Pancreas (tissue), 10 donors: ENCODE results near the gene GOLGA1. TPM values are rescaled to one million over a fixed set of nuclear protein-coding genes. Genes with fewer than 3 reads are reported as not detected.
A peak's percentile ranks its signal among the peaks of the same experiment; 100 is the strongest.
"Not testable (repeated sequence)": the region's sequence is repeated elsewhere in the genome, so short reads cannot be mapped to it uniquely, and the experiment has no call there.

Source experiments
- ATAC-seq, 4 donors: fragments of 200-7000 bp; cut with Tn5 transposase; one replicate each; pipeline versions ENCODE4 v1.8.0 to v1.9.1; 2020; ENCODE audit warnings: mild to moderate bottlenecking in 4 of 4, moderate library complexity in 4 of 4
- DNase-seq, 6 donors: peaks; one replicate each; pipeline ENCODE4 v3.0.0-alpha.2; 2020
- FAIRE-seq: peaks from 2 replicates; lab custom pipeline; 2012; peaks lifted over from hg19 to GRCh38; lab: Jason Lieb, UNC
- H3K27ac ChIP-seq, 4 donors: fragments of 200-600 bp; sonication (generic); 1 replicate in 3 of 4; 2 replicates in 1 of 4; pipeline versions ENCODE4 v1.5.0 to v1.8.0; 2020
- H3K27me3 ChIP-seq, 4 donors: fragments of 200-600 bp; one replicate each; pipeline ENCODE4 v1.8.0; 2021
- H3K36me3 ChIP-seq, 3 donors: fragments of 200-600 bp; sonication (generic) in 1 of 3; one replicate each; pipeline versions ENCODE4 v1.5.0 to v1.8.0; 2020 to 2021
- H3K4me1 ChIP-seq, 3 donors: fragments of 200-600 bp; one replicate each; pipeline ENCODE4 v1.8.0; 2021
- H3K4me3 ChIP-seq, 4 donors: fragments of 200-600 bp; sonication (generic) in 2 of 4; one replicate each; pipeline versions ENCODE4 v1.5.0 to v1.8.0; 2020 to 2021
- H3K9me3 ChIP-seq, 4 donors: fragments of 200-600 bp; one replicate each; pipeline ENCODE4 v1.8.0; 2021
- CTCF ChIP-seq, 4 donors: fragments of 200-600 bp; sonication (generic) in 3 of 4; IDR thresholded peaks; one replicate each; pipeline versions ENCODE4 v1.5.0 to v1.8.0; 2021; ENCODE audit warnings: antibody characterized with exemption in 4 of 4
- WGBS, 2 donors: extraction: QIAGEN DNeasy Blood & Tissue Kit; methylation state at CpG; one replicate each; pipeline ENCODE4 v1.1.7; 2013; 5-methylcytosine and 5-hydroxymethylcytosine counted together
- intact Hi-C, 3 donors: fragments of 100-400 bp; cut with DNase I; formaldehyde crosslinking; loops; one replicate each; pipeline versions ENCODE4 v1.11.1 to v1.14.2; 2022
- polyA plus RNA-seq, 2 donors: library from polyadenylated mRNA; stranded (reverse); fragments of 200-250 nt; gene quantifications; one replicate each; pipeline ENCODE4 v1.2.3, GENCODE V29; 2013
- total RNA-seq, 6 donors: library from RNA; stranded (reverse); fragmentation: NEBNext Ultra II Directional in 4 of 6; extraction: Animal tissue kit (Norgen Biotek cat#: 25700) in 4 of 6; gene quantifications; one replicate each; pipeline versions ENCODE4 v1.2.1 to v1.2.4, GENCODE V29; 2021 to 2023
- donor health status: healthy with polysubstance abuse.
- donor health status: DM: no; HTN: no; CAD: no; lungs with moderate emphysema.
- donor health status: DM: no; HTN: no; CAD: no.
- donor health status: control.
- donor health status: control.
- donor health status: Bipolar disorder and iron deficiency.
- donor health status: DM: yes; HTN: yes; CAD: no.
- donor health status: DM: no; HTN: no; CAD: no.
- donor health status: DM: no; HTN: no; CAD: no.
- donor health status: DM: yes; HTN: yes; CAD: no.

GOLGA1 gene
- total and polyA plus RNA-seq, 8 donors: 9.0 to 14.7 (median 10.9) TPM

GRCh38 chr9:124852121-124852828 lies 88.6 kb downstream of the GOLGA1 start:
- Histone ChIP-seq H3K4me3 (peak overlapping the region in 1 of 4 donors; percentile 47), H3K9me3 (no peaks in the 10 kb centered on the region), H3K36me3 (peaks cover 0 to 5% (median 0%) of the 10 kb centered on the region in 3 donors), H3K27me3 (no peaks in the 10 kb centered on the region), H3K27ac (no peak overlapping the region), H3K4me1 (peaks cover 0 to 6% (median 0%) of the 10 kb centered on the region in 3 donors)
- TF ChIP-seq CTCF (IDR thresholded peaks at IDR 0.05): no peak
- no peak for FAIRE-seq
- ATAC-seq: no peak
- WGBS, 2 donors: 65 to 66% methylated on average over 13 of the region's 13 CpGs
- DNase-seq: peak in 1 of 6 donors; percentile 53
- intact Hi-C loops: loop anchor here (2.0 to 10.0 kb wide), 4 partner anchors 60 to 79 kb away; no protein-coding TSS in a partner anchor

GRCh38 chr9:124849801-124850200 lies 91.1 kb downstream of the GOLGA1 start:
- 44 to 55% methylated on average over 10 of the region's 10 CpGs for WGBS, 2 donors
- FAIRE-seq: no peak
- Histone ChIP-seq H3K4me3 (no peak overlapping the region), H3K27ac (no peak overlapping the region), H3K4me1 (peaks cover 0 to 6% (median 0%) of the 10 kb centered on the region in 3 donors), H3K27me3 (no peaks in the 10 kb centered on the region), H3K9me3 (no peaks in the 10 kb centered on the region), H3K36me3 (no peaks in the 10 kb centered on the region)
- intact Hi-C loops: loop anchor here in 2 of 3 donors (5.0 to 10.0 kb wide), 2 partner anchors 58 to 65 kb away; no protein-coding TSS in a partner anchor
- no peak for DNase-seq
- TF ChIP-seq CTCF (IDR thresholded peaks at IDR 0.05): no peak
- no peak for ATAC-seq

- FAIRE-seq (no peak), DNase-seq (no peak), ATAC-seq (no peak)
- Histone ChIP-seq H3K4me1 (no peaks in the 10 kb centered on the region), H3K9me3 (no peaks in the 10 kb centered on the region), H3K27ac (no peak overlapping the region), H3K36me3 (no peaks in the 10 kb centered on the region), H3K4me3 (no peak overlapping the region), H3K27me3 (no peaks in the 10 kb centered on the region)
- no peak for TF ChIP-seq CTCF (IDR thresholded peaks at IDR 0.05)
- intact Hi-C loops: no loop called here
- 92 to 93% methylated on average over 6 of the region's 6 CpGs for WGBS, 2 donors
Observed at GRCh38 chr9:124846969-124847368, 93.9 kb downstream of the GOLGA1 start.

GRCh38 chr9:124846467-124846866 lies 94.4 kb downstream of the GOLGA1 start:
- H3K36me3 ChIP-seq, ATAC-seq, FAIRE-seq, H3K4me3 ChIP-seq, H3K9me3 ChIP-seq, H3K27ac ChIP-seq, DNase-seq, H3K4me1 ChIP-seq, H3K27me3 ChIP-seq, intact Hi-C loops: not testable (repeated sequence)
- 91 to 95% methylated on average over 9 of the region's 9 CpGs for WGBS, 2 donors

GRCh38 chr9:124844291-124844690 lies 96.6 kb downstream of the GOLGA1 start:
- no peaks in the 10 kb centered on the region for H3K27me3 ChIP-seq
- no peaks in the 10 kb centered on the region for H3K36me3 ChIP-seq
- no peak for ATAC-seq
- DNase-seq: no peak
- no peak for FAIRE-seq
- intact Hi-C loops: no loop called here
- no peak for TF ChIP-seq CTCF (IDR thresholded peaks at IDR 0.05)
- H3K4me1 ChIP-seq: peaks cover 0 to 9% (median 2%) of the 10 kb centered on the region in 3 donors
- 73 to 77% methylated on average over 4 of the region's 4 CpGs for WGBS, 2 donors
- no peak overlapping the region for H3K27ac ChIP-seq
- H3K4me3 ChIP-seq: no peak overlapping the region
- no peaks in the 10 kb centered on the region for H3K9me3 ChIP-seq
